ENCODE data around the gene DOCK6. TPM values are rescaled to one million over a fixed set of nuclear protein-coding genes. Genes with fewer than 3 reads are reported as not detected.

Gene DOCK6, protein sequence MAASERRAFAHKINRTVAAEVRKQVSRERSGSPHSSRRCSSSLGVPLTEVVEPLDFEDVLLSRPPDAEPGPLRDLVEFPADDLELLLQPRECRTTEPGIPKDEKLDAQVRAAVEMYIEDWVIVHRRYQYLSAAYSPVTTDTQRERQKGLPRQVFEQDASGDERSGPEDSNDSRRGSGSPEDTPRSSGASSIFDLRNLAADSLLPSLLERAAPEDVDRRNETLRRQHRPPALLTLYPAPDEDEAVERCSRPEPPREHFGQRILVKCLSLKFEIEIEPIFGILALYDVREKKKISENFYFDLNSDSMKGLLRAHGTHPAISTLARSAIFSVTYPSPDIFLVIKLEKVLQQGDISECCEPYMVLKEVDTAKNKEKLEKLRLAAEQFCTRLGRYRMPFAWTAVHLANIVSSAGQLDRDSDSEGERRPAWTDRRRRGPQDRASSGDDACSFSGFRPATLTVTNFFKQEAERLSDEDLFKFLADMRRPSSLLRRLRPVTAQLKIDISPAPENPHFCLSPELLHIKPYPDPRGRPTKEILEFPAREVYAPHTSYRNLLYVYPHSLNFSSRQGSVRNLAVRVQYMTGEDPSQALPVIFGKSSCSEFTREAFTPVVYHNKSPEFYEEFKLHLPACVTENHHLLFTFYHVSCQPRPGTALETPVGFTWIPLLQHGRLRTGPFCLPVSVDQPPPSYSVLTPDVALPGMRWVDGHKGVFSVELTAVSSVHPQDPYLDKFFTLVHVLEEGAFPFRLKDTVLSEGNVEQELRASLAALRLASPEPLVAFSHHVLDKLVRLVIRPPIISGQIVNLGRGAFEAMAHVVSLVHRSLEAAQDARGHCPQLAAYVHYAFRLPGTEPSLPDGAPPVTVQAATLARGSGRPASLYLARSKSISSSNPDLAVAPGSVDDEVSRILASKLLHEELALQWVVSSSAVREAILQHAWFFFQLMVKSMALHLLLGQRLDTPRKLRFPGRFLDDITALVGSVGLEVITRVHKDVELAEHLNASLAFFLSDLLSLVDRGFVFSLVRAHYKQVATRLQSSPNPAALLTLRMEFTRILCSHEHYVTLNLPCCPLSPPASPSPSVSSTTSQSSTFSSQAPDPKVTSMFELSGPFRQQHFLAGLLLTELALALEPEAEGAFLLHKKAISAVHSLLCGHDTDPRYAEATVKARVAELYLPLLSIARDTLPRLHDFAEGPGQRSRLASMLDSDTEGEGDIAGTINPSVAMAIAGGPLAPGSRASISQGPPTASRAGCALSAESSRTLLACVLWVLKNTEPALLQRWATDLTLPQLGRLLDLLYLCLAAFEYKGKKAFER (N-terminal part only)
- 18.3 TPM for polyA plus RNA-seq (2013, experiment 1 of 2; ENCODE audit: insufficient read length)
- 22.2 TPM for polyA plus RNA-seq (2013, experiment 2 of 2; ENCODE audit: insufficient read length)

DNA sequence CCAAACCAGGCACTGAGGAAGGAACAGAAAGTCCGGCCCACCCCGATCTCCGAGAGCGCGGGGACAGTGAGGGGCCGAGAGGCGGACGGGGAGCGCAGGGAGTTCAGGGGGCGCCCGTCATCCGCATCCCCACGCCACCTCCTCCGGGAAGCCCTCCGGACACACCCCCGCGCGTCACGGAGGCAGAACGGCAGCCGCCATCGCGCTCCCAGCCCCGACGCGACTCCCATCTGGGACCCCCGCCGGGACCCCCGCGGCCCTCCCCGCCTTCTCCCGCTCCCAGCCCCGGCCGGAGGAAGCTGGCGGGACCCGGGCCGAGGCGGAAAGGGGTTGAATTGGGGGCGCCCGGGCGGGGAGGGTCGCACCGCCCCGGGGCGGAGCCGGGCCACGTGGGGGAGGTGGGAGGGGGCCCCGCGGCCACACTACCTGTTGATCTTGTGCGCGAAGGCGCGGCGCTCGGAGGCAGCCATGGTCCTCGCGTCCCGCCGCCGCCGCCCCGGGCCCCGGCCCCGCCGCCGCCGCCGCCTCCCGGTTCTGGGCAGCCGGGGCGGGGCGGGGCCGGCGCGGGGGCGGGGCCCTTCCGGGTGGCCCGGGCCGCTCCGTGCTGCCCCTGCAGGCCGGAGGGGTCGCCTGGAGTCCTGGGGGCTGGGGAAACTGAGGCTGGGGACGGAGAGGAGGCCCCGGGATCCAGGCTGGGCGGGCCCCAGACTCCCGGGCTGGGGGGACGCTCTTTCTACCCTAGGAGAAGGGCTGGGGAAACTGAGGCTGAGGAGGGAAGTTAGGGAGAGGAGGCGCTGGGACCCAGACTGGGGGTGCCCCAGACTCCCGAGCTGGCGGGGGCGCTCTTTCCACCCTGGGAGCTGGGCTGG is at the start of gene DOCK6:
Gene DOCK6 (minus strand): TSS at position 554 of the 869 bp plus-strand sequence. CDS start 84 bp downstream, at position 470.
- DNase-seq: peak; percentile 33

DNA sequence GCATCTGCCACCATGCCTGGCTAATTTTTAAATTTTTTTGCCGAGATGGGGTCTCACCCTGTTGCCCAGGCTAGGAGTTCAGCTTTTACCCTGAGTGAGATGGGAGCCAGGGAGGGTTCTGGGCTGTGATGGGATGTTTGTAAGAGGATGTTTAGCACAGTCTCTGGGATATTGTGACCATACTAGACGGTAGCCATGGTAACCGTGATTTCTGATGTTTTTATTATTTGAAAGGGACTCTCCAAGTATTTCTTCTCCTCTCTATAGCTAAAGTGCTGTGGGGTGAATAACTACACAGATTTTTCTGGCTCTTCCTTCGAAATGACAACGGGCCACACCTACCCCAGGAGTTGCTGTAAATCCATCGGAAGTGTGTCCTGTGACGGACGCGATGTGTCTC is 44.0 kb upstream of the DOCK6 start:
- DNase-seq: no peak

DNA sequence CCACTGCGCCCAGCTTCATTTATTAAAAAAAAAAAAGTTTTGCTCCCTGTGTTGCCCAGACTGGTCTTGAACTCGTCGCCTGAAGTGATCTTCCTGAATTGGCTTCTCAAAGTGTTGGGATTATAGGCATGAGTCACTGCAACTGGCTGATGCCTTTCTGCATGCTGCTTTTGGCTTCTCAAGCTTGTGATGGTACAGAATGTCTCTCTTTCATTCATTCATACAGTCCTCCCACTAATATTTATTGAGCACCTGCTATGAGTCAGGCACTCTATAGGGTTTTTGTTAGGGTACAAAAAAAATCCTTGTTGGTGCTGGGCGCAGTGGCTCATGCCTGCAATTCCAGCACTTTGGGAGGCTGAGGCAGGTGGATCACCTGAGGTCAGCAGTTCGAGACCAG is 42.6 kb upstream of the DOCK6 start:
- DNase-seq: no peak

DNA sequence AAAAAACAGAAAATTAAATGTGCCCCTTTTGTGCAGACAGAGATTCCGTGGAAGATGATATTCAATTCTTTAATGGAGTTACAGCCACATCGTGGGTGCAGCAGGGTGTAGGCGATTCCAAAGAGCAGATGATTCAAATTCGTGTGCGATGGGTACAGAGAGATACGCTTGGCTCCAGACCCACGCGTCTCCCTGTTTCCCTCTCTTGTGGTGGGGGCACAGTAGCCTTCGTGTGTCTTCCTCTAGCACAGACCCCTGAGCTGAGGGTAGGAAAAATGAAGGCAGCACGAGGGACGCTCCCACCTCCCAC is 38.4 kb upstream of the DOCK6 start:
- DNase-seq: no peak

- DNase-seq: no peak
Observed at GRCh38 chr19:11299946-11300810, 37.9 kb upstream of the DOCK6 start.

GRCh38 chr19:11296264-11296663 is 33.9 kb upstream of the DOCK6 start:
- no peak for DNase-seq

GRCh38 chr19:11295665-11296245 is 33.4 kb upstream of the DOCK6 start, which contains the start of gene TSPAN16:
Gene TSPAN16 (plus strand): TSS chr19:11296160. CDS start chr19:11296298, 138 bp downstream.
- DNase-seq: no peak

- no peak for DNase-seq
Observed at GRCh38 chr19:11295180-11295579, 32.9 kb upstream of the DOCK6 start.

DNA sequence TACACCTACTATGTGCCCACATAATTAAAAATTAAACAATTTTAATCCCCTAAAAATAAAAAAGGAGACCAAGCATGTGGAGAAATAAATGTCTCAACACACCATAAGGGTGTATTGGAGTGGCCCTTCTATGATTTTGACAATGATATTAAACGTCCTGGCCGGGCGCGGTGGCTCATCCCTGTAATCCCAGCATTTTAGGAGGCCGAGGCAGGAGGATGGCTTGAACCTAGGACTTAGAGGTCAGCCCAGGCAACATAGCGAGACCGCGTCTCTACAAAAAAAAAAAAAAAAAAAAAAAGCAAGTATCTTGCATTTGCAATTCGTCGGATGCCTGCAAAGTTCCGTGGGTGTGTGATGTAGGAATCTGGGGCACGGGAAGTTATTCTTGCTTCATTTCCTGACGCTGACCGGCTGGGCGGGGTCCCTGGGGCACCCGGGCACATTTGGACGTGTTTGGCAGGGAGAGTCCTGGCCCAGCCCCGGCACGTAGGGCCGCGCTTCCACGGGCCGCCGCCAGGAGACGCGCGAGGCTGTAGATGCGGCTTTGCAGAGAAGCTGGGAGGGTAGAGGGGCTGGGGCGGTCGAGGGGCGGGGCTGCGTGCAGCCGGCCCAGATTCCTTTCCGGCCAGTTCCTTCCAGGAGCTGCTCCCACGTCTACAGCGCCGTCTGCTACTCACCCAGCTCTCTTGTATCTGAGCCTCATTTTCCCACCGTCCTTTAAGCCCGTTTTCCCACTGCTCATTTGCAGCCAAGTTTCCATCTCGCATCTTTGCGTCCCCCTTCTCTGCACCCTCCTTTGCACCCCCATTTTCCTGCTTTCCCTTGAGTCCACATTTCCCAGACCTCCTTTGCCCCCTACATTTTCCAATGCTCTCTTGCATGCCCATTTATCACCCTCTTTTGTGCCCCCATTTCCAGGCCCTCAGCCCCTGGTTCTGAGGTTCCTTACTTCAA is 31.4 kb upstream of the DOCK6 start:
- peak; percentile 92 for DNase-seq

DNA sequence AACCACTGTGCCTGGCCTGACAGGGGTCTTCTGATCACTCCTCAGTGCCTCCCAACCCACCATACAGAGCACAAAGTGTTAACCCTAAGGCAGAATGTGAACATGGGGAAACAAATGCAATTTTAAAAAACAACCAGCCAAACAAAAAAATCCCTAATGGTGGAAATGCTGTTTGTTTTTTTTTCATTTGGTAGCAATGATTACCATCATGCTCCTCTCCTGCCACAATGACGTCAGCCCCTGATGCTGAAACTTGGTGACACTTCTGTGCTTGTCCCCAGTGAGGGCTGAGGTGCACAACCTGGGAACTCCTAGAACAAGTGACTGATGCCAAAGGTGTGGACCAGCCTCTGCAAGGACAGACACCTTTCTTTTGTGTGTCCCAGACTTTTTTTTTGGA is 29.7 kb upstream of the DOCK6 start:
- no peak for DNase-seq

DNA sequence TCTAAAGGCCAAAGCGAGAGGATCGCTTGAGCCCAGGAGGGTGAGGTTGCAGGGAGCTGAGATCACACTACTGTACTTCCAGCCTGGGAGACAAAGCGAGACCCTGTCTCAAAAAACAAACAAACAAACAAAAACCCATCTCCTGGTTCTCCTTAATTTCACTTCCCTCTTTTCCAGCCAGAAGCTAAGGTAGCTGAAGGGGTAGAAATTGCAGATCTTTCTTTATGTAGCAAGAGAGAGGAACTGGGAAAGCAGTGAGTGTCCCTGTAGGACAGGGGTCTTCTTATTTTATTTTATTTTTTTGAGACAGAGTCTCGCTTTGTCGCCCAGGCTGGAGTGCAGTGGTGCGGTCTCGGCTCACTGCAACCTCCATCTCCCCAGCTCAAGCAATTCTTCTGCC is 29.1 kb upstream of the DOCK6 start:
- DNase-seq: no peak

GRCh38 chr19:11290256-11290655 is 27.9 kb upstream of the DOCK6 start:
- DNase-seq: no peak

GRCh38 chr19:11288349-11288748 is 26.0 kb upstream of the DOCK6 start:
- no peak for DNase-seq

DNA sequence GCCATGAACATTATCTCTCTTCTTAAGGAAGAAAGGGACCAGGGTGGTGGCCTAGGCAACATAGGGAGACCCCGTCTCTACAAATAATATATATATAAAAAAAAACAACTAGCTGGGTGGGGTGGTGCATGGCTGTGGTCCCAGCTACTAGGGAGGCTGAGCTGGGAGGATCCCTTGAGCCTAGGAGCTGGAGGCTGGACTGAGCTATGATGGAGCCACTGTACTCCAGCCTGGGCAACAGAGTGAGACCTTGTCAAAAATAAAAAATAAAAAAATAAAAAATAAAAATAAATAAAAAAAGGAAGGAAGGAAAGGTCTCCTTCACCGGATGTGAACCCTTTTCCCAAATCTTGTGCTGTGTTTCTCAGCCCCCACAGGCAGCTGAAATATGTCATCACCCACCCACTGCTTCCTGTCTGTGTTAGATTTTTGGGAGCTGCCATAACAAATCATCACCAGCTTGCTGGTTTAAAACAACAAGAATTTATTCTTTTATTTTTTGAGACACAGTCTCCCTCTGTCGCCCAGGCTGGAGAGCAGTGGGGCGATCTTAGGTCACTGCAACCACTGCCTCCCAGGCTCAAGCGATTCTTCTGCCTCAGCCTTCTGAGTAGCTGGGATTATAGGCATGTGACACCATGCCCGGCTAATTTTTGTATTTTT is 24.1 kb upstream of the DOCK6 start:
- DNase-seq: peak; percentile 69

DNA sequence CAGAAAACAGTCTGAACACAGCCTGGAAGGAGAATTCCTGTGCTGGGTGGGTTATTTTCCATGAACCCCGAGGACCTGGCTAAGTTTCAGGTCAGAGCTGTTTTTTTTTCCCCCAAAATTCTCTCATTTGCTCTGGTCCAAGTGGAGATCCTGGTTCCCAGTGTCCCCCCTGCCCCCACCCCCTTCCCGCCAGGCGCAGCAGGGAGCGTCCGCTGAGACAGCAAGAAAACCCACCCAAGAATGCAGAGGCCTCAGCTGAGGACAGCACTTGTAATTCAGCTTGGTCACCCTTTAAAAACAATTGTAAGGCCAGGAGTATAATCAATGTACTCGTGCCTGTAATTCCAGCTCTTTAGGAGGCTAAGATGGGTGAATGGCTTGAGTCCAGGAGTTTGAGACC is 22.2 kb upstream of the DOCK6 start:
- DNase-seq: peak; percentile 32

DNA sequence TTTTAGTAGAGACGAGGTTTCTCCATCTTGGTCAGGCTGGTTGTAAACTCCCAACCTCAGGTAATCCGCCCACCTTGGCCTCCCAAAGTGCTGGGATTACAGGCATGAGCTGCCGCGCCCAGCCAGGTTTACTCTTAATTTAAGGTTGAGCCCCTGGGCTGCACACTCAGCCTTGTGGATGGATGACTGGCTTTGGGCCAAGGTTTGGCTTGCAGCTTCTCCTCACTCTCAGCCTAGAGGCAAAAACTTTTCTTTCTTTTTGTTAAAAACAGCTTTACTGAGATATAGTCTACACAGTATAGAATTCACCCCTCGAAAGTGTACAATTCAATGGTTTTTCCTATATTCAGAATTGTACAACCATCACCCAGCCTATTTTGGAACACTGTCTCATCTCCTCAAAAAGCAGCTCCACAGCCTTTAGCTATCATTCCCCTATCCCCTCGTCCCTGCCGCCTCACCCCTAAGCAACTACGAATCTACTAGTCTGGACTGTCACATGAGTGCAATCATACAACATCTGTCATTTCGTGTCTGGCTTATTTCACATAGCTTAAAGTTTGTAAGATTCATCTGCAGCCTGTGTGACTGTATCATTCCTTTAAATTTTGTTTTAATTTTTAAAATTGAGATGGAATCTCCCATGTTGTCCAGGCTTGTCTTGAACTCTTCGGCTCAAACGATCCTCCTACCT is 19.2 kb upstream of the DOCK6 start:
- DNase-seq: no peak

DNA sequence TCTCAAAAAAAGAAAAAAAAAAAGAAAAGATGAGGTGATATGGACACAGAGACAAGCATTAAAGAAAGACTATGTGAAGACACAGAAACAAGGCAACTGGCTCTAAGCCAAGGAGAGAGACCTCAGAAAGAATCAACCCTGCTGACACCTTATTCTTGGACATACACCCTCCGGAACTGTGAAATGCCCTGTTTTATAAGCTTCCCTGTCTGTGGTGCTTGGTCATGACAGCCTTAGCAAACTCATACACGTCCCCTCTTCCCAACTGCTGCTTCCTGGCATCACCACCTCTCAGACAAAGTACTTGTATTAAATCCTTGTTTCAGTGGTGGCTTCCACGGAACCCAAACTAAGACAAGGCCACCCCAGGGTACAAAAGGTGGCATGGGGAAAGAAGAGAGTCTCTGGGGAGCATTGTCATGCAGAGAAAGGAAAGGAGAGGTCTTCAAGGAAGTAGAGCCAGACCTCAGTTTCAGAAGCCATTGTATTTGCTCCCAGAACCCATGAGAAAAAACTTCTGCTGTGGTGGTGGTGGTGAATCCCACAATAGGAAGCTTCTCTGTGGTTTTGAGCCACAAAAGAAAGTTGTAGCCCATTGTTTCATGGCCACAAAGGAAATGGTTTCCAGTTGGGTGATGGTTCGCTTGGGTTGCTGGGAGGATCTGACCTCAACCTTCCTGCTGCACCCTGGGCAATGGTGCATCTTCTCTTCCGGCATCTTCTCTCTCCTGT is 17.3 kb upstream of the DOCK6 start:
- DNase-seq: no peak

Measured in fibroblast of skin of scalp (primary cell).